ENCODE measurements around the gene PFN1.
"Not testable (repeated sequence)": the region's sequence is repeated elsewhere in the genome, so short reads cannot be mapped to it uniquely, and the experiment has no call there.

Gene PFN1

DNA sequence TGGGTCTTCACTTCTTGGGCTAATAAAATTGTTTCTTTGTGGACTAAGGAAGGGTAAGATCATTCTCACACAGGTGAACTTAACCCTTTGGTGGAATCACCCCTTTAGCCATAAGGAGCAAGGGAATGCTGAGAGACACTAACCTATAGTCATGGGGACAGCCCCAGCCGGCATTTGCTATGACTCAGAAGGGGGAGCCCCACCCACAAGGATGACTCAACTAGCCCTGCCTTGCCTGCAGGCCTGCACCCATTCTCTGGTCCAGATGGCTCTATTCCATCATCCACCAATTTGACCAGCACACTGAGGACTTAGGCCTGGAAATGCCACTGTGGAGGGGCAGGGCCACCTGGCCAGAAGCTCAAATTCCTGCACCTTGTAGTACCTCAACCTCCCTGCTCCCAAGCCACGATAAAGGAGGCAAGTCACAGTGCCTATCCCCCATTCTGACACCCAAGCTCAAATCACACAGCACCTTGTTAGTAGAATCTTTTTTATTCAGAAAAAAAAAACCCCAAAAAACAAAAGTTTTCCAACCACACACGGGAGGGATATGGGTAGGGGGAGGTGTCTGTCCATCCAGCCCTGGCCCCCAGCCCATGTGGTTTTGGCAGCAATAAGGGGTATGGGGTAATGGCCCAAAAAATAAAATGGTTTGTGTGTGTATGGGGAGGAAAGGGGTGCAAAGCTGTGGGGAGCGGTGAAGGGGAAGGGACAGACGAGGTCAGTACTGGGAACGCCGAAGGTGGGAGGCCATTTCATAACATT lies 3.0 kb downstream of the PFN1 start:
- peak; percentile 77 for DNase-seq

DNA sequence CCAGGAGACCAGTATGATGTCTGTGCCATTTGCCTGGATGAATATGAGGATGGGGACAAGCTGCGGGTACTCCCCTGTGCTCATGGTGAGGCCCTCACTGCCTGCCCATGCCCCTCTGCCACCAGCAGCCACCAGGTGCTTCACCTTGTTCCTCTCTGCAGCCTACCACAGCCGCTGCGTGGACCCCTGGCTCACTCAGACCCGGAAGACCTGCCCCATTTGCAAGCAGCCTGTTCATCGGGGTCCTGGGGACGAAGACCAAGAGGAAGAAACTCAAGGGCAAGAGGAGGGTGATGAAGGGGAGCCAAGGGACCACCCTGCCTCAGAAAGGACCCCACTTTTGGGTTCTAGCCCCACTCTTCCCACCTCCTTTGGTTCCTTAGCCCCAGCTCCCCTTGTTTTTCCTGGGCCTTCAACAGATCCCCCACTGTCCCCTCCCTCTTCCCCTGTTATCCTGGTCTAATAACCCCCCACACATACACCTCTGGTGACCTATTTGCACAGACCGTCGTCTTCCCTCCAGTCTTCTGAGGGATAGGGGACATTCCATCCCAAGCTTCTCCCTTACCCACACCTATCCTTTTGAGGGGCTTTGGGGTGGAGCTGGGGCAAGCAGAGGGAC lies 3.7 kb downstream of the PFN1 start:
- DNase-seq = peak; percentile 36

DNA sequence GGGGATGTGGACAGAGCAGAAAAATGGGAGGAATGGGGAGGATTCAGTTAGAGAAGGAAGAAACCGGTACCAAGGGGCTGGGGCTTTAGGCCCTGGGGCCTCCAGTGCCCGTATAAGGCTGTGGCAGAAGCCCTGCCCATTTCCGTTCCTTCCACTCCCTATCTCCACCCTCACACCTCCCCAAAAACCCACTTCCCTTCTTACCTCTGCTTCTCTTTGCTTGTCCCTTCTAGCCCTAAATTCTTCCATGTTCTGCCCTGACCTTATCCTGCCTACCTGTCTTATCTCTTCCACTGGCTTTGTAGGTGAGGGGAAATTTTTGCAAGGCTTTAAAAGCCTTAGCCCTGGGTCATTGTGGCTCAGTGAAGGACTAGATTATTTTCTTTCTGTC lies 4.2 kb downstream of the PFN1 start:
- peak; percentile 73 for DNase-seq

DNA sequence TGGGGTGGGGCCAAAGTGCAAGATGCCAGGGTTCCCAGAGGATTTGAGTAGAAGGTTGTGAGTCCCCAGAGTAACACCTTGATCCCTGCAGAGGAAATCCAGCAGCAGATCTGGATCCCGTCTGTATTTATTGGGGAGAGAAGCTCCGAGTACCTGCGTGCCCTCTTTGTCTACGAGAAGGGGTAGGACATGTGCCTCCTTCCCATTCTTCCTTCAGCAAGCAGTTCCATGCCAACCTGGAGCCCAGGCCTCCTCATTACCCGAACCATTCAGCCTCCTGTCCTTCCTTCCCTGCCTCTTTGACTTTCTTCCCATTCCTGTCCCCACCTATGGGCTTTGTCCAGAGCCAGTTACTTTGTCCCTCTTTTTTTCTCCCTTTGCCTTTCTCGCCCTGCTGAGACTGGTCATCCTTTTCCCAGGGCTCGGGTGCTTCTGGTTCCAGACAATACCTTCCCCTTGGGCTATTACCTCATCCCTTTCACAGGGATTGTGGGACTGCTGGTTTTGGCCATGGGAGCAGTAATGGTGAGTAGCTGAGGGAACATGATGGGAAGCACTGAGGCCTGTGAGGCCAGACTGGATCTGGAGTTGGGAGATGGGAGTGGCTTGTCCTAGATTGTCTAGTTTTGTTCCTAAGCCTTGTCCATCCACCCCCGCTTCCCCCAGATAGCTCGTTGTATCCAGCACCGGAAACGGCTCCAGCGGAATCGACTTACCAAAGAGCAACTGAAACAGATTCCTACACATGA lies 5.4 kb downstream of the PFN1 start:
- no peak for DNase-seq

DNA sequence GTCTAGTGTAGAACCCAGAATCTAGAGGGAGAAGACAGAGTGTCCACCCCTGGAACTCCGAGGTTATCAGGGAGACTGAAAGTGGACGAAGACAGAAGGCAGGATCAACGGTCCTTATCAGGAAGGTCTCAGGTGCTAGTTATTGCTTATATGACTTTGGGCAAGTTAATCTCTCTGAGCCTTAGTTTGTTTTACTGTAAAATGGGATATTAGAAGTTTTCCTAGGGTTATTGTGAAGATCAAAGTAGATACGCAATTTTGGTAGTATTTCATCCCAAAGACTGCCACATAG lies 7.1 kb downstream of the PFN1 start:
- DNase-seq = no peak

DNA sequence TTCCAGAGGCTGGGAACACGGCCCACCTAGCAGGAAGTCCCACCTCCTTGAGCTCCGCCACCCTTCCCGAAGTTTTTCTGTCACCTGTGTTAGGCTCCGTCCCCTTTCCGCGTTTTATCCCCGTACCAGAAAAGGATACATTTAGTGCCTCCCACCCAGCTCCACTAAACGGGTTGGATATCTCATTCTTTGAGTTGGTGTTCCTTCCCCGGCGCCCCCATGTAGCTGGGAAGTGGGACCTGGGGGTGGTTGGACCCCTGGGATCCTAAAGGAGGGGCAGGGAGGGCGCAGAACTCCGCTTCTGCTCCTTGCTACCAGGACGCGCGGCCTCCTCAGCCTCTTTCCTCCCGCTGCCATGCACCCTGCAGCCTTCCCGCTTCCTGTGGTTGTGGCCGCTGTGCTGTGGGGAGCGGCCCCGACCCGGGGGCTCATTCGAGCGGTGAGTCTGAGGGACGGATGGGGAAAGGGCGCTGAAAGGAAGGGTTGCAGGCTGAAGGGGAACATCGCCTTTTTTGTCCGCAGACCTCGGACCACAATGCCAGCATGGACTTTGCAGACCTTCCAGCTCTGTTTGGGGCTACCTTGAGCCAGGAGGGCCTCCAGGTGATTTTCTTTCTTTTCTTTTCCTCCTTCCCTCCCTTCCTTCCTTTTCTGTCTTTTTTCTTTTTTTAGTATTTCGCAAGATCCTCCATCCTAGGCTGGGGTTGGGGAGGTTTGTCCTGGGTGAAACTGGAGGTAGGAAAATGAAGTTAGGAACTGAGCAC lies 7.6 kb downstream of the PFN1 start:
- DNase-seq = peak; percentile 40

DNA sequence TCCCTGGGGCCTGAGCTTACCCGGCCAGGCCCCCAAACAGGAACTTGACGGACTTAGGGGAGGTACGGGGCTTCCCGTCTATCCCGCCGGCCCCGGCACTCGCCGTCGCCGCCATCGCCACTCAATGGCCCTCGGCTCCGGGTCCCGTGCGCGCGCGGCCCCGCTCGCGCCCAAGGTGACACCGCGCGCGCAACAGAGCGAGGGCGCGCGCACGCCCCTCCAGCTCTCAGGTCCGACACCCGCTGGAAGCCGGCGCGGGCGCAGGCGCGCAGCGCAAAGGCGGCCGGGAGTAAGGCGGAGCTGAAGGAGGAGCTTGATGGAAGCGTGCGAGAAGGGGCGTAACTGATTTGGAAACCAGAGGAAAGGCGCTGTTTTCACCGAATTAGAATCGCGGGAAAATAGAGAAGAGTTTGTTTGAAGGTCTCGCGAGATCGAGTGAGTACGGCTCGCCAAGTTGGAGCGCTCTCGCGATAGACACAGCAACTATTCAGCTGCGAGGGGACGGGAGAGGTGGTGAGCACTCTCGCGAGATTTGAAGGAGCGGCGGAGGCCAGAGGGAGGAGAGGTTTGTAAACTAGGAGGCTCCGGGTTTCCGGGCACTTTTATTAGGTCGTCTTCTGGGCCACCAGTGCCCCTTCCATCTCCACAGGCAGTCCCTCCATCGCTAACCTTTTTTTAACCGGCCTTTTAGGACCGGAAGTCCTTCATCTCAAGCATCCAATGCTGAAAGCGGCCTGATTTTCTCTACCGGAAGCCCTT lies 8.4 kb downstream of the PFN1 start, which contains the start of the genes RNF167 and SLC25A11:
TSS of gene RNF167 (plus strand) at position 473 of the 759 bp plus-strand sequence. CDS start 642 bp downstream, outside the sequence.
TSS of gene SLC25A11 (minus strand) at position 251 of the 759 bp plus-strand sequence. CDS start at position 115, 136 bp downstream.
- DNase-seq = peak; percentile 99

DNA sequence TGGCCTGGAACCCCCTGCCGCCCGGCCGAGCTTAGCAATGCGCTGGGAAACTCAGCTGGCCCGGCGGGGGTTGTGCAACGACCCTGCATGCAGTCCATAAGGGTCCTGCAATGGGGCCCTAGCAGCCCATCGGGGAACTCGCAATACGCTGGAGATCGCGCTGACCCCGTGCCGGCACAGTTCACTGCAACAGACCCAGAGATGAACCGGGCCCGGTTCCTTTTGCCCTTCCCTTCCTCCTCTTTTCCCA lies 8.9 kb downstream of the PFN1 start:
- no peak for DNase-seq

DNA sequence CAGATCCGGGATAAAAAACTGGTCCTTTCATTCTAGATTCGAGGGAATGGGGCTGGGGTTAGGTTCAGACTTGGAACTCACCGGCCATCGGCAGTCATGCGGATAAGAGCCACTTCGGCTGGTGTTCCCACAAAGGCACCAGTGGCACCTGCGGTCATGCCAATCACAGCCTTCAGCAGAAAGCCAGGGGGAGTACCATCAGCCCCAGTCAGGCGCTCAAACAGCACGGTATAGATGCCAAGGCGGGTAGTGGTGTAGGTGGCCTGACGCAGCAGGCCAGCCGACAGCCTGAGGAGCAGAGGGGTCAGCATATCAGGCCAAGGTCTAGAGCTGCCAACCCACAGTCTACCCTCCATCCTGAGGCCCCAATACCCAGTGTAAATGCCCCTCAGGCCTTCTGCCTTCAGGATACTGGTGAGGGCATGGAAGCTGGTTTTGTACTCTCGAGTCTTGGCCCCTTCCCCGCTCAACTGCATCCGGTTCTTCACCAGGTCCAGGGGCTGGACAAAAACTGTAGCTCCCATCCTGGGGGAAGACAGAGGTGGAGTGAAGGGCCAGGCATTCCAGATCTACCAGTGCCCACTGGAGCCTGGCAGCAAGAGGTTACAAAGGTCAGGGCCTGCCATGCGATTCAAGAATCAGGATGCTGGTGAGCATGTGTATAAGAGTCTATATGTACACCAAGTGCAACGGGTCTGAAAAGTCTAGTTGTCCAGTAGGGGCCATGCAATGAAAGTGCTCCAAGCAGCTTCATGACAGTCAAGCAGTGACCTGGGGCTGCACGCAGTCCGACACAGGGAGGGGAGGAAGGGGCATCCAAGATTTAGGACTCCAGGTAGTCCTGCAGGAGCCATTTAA lies 9.4 kb downstream of the PFN1 start:
- DNase-seq = no peak

DNA sequence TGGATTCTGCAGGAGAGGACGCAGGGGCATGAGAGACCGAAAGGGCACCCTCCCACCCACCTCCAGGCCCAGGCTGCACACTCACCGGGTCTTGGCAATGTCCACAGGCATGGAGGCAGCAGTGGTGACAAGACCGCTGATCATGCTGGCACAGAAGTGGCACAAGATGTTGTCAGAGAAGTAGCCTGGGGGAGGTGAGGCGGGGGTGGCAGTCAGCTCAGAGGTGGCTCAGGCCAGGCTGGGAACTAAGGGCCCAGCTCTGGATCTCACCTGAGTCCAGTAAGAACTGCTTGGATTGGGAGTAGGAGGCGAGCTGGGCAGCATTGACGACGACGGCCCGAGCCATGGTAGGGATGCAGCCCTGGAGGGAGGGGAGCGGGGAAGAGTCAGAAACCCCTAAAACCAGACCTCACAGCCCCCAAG lies 10.2 kb downstream of the PFN1 start:
- no peak for DNase-seq

DNA sequence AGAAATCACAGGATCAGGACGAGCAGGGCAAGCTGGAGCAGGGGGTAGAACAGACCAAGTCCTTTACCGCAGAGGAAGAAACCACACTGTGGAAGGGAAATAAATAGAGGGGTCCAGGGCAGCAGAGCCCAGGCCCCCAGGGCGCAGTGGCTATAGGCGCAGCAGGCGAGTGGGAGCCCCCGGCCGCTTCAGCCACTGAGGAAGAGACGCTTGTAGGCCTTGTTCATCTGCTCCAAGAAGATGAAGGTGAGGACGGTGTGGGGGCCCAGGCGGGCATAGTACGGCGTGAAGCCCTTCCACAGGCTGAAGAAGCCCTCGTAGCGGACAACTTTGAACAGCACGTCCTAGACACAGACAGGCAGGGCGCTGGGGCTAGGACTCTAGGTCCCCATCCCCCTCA lies 10.8 kb downstream of the PFN1 start:
- DNase-seq = no peak

DNA sequence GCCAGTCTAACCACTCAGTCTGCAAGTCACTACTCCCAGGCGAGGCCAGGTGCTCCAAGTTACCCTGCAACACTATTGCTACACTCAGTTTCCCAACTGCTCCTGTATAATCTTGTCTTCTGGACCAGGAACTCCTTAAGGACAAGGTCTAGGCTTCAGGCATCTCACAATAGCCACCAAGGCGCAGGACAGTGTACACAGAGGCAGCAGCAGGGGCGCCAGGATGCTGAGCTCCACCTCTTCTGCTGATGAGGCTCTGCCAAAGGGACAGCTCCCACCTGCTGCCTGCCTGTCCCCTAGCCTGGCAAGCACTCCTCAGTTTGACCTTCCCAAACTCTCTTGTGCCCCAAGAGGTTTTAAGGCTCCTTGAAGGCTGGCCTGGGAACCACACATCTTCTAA lies 11.9 kb downstream of the PFN1 start:
- no peak for DNase-seq

DNA sequence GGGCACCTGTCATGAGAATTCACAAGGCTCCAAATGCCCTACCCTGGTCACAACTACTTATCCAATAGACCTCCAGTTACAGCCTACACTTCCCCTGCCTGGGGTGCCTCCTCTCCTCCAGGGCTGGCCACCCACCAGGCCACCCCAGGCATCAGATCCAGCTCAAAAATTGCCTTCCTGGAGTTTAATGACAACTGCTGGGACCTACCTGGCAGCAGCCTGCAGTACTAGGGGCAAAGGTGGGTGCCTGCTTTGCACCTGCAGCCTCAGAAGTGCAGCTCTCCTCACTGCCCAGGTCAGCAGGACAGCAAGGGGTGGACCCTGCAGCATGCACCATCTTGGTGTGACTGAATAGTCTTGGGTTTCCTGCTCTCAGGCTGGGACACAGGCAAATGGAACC lies 12.7 kb downstream of the PFN1 start:
- no peak for DNase-seq

DNA sequence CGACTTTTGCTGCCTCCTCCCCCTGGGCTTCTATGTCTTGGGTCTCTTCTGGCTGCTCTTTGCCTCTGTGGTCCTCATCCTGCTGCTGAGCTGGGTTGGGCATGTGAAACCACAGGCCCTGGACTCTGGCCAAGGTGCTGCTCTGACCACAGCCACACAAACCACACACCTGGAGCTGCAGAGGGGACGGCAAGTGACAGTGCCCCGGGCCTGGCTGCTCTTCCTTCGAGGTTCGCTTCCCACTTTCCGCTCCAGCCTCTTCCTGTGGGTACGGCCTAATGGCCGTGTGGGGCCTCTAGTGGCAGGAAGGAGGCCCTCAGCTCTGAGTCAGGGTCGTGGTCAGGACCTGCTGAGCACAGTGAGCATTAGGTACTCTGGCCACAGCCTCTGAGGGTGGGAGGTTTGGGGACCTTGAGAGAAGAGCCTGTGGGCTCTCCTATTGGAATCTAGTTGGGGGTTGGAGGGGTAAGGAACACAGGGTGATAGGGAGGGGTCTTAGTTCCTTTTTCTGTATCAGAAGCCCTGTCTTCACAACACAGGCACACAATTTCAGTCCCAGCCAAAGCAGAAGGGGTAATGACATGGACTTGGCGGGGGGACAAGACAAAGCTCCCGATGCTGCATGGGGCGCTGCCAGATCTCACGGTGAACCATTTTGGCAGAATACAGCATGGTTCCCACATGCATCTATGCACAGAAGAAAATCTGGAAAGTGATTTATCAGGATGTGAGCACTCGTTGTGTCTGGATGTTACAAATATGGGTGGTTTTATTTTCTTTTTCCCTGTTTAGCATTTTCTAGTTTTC lies 14.0 kb downstream of the PFN1 start:
- DNase-seq = no peak

DNA sequence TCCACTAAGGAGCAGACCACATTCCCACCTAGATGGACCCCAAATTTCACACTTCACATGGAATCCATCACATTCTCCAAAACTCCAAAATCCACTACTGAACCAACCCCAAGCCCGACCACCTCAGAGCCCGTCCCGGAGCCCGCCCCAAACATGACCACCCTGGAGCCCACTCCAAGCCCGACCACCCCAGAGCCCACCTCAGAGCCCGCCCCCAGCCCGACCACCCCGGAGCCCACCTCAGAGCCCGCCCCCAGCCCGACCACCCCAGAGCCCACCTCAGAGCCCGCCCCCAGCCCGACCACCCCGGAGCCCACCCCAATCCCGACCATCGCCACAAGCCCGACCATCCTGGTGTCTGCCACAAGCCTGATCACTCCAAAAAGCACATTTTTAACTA lies 14.7 kb downstream of the PFN1 start:
- no peak for DNase-seq

DNA sequence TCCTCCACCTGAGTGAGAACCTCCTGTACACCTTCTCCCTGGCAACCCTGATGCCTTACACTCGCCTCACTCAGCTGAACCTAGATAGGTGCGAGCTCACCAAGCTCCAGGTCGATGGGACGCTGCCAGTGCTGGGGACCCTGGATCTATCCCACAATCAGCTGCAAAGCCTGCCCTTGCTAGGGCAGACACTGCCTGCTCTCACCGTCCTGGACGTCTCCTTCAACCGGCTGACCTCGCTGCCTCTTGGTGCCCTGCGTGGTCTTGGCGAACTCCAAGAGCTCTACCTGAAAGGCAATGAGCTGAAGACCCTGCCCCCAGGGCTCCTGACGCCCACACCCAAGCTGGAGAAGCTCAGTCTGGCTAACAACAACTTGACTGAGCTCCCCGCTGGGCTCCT lies 15.6 kb downstream of the PFN1 start:
- no peak for DNase-seq

DNA sequence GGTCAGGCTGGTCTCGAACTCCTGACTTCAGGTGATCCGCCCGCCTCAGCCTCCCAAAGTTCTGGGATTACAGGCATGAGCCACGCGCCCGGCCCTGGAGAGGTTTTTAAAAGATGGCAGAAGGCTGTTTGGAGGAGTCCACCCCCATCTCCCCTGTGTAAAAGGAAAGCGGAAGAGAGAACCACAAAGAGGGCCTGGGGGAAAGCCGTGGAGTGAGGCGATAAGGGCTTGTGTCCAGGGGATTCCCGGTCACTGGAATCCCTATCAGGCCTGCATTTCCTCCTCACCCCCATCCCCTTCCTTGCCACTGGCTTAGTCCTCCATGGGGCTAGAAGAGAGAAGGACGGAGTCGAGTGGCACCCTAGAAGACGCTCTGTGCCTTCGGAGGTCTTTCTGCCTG lies 16.4 kb downstream of the PFN1 start, which contains the start of gene GP1BA:
TSS of gene GP1BA (plus strand) at position 315 of the 400 bp plus-strand sequence. CDS start 328 bp downstream, outside the sequence.
- no peak for DNase-seq

DNA sequence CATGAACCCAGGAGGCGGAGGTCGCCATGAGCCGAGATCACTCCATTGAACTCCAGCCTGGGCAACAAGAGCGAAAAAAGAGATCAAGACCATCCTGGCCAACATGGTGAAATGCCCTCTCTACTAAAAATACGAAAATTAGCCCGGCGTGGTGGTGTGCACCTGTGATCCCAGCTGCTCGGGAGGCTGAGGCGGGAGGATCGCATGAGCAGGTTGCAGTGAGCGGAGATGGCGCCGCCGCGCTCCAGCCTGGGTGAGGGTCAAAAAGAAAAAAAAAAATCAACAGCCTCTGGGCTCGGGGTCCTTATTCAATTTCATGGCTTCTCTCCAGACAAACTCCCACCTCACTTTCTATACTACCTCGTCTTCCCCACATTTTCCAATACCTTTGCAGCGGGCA lies 19.4 kb downstream of the PFN1 start:
- DNase-seq = no peak

DNA sequence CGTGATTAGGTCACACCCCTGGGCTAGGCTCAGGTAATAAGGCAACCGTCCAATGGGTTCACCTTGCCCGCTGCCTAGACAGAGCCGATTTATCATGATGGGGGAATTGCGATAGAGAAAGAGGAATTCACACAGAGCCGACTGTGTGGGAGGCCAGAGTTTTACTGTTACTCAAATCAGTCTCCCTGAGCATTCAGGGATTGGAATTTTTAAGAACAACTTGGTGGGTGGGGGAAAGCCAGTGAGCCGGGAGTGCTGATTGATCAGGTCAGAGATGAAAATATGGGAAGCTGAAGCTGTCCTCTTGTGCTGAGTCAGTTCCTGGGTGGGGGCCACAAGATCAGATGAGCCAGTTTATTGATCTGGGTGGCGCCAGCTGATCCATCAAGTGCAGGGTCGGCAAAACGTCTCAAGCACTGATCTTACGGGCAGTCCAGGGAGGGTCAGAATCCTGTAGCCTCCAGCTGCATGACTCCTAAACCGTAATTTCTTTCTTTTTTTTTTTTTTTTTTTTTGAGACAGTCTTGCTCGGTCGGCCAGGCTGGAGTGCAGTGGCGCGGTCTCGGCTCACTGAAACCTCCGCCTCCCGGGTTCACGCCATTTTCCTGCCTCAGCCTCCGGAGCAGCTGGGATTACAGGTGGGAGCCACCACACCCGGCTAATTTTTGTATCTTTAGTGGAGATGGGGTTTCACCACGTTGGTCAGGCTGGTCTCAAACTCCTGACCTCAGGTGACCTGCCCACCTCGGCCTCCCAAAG lies 21.6 kb downstream of the PFN1 start:
- DNase-seq = not testable (repeated sequence)

DNA sequence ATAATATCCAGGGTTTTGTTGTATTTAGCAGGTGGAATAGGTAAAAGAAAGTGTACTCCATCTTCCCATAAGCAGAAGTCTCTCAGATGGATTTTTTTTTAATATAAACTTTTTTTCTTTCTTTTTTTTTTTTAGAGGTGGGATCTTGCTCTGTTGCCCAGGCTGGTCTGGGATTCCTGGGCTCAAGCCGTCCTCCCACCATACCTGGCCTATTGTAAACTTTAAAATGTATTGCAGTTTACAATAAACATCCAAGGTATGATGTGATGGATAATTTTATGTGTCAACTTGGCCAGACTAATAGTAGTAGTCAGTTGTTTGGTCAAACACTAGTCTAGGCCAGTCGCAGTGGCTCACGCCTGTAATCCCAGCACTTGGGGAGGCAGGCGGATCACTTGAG lies 27.0 kb downstream of the PFN1 start:
- no peak for DNase-seq
